ENCODE results near the gene FLT4. TPM values are rescaled to one million over a fixed set of nuclear protein-coding genes. Genes with fewer than 3 reads are reported as not detected.
"Not testable (repeated sequence)": the region's sequence is repeated elsewhere in the genome, so short reads cannot be mapped to it uniquely, and the experiment has no call there.

The FLT4 gene
- total RNA-seq, 1 experiment from 2014 or later, result 0.31 TPM

DNA sequence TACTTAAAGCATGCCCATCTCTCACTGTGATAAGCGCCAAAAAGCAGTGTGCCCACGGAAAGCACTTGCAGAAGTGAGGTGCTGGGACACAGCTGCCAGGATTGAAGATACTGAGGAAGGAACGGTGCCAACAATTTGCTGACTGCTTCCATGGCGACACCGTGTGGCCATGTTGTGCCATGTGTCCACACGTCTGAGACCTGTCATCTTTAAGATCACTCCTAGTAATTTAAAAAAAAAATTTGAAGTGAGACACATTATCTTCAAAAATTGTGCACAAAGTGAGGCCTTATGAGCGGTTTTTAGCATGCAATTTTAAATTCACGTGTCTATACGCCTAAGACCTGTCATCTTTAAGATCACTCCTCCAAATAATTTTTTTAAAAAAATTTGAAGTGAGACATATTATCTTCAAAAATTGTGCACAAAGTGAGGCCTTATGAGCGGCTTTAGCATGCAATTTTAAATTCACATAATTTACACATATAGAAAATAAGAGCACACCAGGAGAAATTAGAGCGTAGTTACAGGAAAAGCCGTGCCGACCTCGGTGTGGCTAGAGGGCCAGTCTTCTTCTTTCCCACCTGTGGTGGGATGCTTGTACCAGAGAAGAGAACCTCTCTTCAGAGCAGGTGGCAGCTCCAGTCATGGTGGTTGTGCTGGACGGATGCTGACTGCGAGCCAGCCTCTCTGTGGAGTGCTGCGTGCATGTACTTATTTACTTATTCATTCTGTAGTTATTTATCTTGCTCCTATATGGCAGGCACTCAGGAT is 21.4 kb upstream of the FLT4 start:
- peak; percentile 33 for DNase-seq (ENCODE audit: low read depth)

DNA sequence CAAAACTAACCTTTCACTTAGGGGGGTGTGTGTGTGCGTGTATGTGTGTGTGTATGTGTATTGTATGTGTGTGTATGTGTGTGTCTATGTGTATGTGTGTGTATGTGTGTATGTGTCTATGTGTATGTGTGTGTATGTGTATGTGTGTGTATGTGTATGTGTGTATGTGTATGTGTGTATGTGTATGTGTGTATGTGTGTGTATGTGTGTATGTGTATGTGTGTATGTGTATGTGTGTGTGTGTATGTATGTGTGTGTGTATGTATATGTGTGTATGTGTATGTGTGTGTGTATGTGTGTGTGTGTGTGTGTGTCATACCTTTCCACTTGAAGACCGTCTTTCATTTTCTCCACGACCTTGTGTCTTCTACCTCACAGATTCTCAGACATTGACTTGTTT is 20.8 kb upstream of the FLT4 start:
- DNase-seq (ENCODE audit: low read depth), result no peak

DNA sequence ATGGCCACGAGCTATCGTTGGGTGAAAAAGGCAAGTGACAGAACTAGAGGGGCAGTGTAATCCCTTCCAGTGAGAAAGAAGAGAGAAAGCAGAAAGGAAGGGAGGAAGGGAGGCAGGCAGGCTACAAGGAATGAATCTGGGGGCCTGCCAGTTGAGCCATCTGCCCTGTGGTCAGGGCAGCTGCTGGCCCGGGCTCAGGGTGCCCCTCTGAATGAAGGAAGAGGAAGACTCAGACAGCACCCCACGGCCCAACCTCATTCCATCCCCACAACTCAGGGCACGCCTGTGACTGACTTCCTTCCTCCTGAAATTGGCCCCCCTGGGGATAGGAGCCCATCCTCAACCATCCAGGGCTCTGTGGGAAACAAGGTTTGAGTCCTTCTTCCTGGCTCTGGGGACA is 20.3 kb upstream of the FLT4 start:
- DNase-seq (ENCODE audit: low read depth), result no peak

DNA sequence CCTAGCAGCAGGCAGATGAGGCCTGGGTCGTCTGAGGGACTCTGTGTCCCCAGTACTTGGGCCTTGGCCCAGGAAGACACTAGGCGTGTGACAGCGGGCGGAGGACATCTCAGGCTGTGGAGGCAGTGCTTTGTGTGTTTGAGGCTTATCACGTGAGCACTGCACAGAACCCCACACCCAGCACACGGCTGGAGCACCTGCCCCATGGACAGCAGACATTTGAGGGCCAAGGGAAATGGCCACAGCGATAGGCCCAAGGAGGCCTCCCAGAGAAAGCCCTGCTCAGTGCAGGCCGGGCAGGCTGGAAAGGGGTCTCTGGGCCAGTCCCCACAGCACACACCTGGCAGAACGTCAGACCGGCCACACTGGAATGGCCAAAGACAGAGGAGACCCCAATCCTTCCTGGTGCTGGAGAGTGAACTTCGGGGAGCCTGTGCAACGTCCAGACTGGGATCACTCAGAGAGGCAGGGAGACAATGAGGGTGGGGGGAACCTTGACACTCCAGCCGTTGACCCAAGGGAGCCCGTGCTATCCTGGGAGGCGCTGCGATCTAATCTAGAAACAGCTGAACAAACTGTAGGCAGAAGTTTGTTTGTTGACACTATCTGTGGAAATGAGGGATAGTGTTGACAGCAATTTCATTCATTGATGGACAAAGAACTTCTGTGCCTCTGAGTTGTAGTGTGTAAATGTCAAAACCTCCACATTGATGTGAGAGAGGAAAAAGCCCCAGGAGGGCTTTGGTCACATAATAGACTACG is 19.6 kb upstream of the FLT4 start:
- no peak for DNase-seq (ENCODE audit: low read depth)

DNA sequence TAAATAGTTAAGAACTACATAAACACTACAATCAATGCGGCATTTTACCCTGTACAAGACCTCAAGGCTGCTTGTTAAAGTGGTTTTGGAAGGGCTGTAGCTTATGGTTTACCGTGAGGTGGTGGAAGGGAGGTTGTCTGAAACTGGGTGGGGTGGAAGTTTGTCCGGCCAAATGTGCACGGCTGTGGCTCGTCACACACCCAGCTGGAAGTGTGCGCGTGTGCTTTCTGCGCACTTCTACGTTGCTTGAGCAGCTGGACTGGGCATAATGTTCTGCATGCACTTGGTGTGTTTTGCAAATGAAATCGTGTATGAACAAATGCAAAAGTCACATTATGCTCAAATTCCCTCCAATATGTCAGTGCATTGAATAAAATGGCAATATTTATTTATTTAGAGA is 17.4 kb upstream of the FLT4 start:
- DNase-seq (ENCODE audit: low read depth), result no peak

DNA sequence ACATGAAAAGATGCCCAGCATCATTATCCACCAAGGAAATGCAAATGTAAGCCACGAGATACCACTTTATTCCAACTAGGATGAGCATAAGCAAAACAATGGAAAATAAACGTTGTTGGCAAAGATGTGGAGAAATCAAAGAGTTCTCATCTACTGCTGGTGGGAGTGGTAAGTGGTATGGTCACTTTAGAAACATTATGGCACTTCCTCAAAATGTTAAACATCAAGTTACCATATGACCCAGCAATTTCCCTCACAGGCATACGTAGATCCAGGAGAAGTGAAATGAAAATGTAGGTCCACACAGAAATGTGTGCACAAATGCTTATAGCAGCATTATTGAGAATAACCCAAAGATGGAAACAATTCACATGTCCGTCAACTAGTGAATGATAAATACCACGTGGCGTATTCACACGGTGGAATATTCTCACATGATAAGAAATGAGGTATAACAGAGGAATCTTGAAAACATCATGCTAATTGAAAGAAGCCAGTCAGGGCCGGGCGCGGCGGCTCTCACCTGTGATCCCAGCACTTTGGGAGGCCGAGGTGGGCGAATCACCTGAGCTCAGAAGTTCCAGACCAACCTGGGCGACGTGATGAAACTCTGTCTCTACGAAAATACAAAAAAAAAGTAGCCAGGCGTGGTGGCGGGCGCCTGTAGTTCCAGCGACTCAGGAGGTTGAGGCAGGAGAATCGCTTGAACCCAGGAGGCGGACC is 16.4 kb upstream of the FLT4 start:
- DNase-seq (ENCODE audit: low read depth), result no peak

DNA sequence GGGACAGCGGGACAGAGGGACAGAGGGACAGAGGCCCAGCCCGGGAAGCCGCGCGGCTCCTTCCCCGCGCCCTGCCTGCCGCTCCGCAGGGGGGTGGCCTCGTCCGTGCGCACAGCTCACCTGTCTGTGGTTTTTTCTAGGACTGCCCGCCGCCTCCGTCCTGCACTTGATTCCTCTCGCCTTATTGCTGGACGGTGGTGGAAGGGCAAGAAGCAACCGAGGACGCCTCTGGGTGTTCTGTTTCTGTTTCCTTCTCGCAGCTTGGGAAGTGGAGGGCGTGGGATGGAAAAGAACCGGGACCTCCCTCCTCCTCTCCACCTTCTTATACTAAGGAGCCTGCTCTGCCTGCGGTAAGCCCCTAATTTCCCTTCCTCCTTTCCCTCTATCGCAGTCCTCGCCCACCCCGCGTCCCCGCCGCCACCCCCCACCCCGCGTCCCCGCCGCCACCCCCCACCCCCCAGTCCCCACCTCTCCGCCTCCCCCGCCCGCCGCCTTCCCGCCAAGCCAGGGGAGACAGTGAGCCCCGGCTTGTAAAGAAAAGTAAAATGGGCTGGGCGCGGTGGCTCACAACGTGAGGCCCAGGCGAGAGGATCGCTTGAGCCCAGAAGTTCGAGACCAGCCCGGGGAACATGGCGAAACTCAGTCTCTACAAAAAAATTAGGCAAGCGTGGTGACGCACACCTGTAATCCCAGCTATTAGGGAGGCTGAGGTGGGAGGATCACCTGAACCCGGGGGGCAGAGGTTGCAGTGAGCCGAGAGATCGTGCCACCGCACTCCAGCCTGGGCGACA is 9.6 kb upstream of the FLT4 start:
- no peak for DNase-seq (ENCODE audit: low read depth)

DNA sequence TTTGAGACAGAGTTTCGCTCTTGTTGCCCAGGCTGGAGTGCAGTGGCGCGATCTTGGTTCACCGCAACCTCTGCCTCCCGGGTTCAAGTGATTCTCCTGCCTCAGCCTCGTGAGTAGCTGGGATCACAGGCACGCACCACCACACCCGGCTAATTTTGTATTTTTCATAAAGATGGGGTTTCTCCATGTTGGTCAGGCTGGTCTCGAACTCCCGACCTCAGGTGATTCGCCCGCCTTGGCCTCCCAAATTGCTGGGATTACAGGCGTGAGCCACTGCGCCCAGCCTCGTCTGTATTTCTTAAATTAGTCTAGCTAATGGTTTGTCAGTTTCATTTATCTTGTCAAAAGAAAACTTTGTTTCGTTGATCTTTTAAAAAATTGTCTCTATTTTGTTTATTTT is 5.8 kb upstream of the FLT4 start:
- DNase-seq (ENCODE audit: low read depth), result not testable (repeated sequence)

DNA sequence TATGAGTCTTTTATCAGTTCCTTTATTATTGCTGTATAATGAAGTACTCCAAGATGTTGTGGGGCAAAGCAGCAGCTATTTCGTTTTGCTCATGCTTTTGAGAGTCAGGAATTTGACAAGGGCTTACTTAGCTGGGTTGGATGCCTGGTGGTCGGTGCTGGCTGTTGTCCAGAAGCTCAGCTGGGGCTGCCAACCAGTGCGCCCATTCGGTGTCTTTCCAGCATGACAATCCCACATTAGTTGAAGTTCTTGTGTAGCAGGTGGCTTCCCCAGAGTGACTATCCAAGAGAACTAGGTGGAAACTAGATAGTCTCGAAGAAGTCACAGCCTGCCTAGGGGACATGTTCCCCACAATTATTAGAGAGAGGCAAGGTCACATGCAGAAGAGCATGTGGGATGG is 3.4 kb upstream of the FLT4 start:
- DNase-seq (ENCODE audit: low read depth), result no peak

DNA sequence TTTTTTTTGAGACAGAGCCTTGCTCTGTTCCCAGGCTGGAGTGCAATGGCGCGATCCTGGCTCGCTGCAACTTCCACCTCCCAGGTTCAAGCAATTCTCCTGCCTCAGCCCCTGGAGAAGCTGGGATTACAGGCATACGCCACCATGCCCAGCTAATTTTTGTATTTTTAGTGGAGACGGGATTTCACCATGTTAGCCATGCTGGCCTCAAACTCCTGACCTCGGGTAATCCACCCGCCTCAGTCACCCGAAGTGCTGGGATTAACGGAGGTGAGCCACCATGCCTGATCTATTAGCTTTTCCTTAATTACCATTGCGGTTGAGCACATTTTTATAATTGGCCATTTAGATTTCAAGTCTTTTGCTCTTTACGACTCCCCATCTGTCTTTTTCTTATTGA is 2.9 kb upstream of the FLT4 start:
- DNase-seq (ENCODE audit: low read depth), result no peak

DNA sequence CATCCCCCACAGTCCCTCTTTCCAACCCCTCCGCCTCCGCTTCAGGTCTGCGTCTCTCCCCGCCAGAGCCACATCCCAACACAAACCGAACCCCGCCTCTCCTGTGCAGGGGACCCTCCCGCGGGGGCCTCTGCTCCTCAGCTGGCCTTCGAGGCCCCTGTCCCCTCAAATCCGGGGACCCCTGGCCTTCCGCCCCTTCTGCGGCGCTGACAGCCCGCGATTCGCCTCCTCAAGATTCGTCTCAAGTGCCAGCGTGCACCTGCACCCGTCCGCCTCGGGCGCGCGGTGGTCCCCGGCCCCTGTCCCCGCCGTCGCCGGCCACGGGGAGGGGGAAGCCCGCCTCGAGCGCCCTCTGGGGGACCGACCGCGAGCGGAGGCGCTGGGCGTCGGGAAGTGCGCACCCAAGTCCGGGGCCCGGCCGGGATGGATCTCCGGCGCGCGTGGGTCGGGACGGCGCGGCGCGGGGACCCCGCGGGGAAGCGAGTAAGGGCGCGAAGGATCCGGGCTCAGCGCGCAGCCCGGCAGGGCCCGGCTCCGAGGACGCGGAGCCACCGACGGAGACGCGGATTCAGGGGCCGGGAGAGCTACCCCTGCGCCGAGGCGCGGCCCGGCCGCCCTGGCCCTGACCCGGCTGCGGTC is 623 bp downstream of the FLT4 start:
- no peak for DNase-seq (ENCODE audit: low read depth)

DNA sequence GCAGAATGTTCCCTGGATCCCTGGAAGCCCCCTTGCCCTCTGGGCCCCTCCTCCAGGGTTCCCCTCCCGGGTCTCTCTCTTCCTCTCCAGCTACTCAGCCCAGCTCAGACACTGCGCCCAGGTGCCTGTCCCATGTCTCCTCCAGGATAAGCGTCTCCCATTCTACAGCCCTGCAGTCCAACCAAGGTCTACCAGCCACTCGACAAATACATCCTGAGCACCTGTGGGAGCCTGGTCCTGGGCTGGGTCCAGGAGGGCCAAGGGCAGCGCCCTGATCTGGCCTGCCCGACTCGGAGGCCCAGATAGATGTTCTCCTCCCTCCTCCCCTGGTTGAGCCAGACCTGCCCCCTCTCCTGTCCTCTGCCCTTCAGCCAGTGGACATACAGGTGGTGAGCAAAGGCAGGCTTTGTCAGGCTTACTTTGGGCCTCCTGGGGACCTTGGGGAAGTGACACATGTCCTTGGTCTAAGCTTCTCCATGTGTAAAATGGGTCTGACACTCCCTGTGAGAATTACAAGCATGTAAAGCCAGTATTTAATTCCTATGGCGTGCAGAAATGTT is 1.4 kb downstream of the FLT4 start:
- no peak for DNase-seq (ENCODE audit: low read depth)

DNA sequence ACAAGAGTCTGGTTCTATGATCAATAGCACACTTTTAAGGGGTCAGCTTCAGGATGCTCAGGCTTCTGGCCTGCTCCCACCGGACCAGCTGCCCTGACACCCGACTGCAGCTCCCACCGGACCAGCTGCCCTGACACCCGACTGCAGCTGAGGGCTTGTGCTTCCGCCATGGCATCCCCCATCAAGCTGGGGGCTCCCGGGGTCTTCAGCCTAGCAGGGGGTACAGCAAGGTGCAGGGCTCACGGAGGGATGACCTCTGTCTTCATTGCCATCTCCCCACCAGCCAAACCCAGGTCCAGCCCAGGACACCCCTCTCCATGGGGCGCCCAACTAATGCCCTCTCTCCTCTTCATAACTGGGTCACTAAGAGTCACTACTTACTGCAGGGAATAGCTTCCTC is 1.9 kb downstream of the FLT4 start:
- DNase-seq (ENCODE audit: low read depth), result no peak

DNA sequence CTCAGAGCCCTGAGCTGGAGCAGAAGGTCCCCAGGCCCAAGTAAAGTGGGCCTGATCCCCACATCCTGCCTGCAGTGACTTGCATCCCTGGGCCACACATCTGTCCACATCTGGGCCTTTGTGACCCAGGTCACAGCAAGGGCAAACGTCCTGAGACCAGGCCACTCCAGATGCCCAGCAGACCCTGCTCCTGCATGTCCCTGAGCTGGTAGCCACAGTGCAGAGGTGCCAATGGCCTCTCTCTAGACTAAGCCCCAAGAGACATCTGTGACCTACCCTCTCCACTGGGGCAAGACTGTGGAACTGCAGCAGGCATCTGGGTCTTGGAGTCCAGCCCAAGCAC is 2.5 kb downstream of the FLT4 start:
- no peak for DNase-seq (ENCODE audit: low read depth)

DNA sequence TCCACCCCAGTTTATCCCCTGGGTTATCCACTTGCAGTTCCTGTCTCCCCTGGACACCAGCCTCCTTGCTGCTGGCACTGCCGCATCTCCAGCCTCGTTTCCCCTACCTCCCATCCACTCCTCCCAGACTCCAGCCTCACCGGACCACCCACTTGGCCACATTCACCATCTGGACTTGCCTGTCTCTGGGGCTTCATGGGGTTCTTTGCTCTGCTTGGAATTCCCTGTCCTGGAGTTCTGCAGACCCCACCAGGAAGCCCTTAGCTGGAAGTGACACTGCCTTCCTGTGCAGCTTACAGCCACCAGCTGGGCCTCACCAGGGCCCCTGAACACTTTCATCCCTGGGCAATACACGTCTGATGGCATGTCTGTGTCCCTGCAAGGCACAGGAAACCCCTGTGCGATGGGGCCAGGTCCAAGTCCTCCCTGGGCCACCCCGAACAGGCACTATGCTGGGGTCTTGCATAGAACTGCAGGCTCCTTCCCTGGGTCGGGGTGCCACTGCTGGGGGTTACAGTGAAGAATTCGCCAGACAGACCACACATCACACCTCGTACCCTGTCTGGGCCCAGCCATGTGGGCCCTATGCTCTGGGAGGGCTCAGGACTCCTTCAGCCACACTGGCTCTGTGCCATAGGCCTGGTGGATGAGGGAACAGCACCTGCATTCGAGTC is 3.0 kb downstream of the FLT4 start:
- no peak for DNase-seq (ENCODE audit: low read depth)

DNA sequence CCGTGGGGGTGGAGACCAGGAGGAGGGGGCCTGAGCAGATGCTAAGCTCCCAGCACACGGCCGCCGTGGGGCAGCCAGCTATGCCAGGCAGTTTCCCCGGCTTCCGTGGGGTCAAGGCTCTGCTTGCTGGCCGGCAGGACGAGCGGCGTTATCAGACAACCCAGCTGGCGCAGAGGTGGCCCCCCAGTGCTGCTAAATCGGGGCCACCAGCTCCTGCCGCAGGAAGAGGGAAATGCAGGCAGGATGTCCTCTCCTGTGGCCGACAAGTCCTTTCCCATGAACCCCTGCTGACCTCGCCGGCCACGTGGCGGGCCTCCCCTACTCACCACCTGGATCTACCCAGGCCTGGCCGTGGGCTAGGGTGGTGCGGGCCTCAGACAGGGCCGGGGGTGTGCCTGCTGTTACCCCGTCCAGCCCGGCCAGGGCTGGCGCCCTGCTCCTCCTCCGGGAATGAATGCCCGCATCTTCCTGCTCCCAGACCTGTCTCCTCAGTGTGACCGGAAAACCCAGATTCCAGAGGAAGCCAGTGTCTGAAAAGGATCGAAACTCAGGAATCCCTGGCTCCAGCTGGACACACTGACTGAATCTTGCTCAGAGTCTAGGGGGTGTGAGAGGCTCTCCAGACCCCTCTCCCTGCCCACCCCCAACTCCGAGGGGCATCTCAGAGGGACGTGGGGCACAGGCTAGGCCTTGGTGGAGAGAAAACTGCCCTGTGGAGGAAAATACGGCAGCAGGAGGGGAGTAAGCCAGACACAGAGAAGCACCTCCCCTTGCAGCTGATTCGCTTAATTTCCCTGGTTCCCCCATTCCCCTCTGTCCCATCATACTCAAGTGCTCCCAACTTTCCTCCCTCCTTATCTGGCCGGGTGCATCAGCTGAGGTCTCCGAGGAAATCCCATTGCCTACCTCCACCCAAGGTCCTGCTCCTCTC is 3.9 kb downstream of the FLT4 start:
- no peak for DNase-seq (ENCODE audit: low read depth)

DNA sequence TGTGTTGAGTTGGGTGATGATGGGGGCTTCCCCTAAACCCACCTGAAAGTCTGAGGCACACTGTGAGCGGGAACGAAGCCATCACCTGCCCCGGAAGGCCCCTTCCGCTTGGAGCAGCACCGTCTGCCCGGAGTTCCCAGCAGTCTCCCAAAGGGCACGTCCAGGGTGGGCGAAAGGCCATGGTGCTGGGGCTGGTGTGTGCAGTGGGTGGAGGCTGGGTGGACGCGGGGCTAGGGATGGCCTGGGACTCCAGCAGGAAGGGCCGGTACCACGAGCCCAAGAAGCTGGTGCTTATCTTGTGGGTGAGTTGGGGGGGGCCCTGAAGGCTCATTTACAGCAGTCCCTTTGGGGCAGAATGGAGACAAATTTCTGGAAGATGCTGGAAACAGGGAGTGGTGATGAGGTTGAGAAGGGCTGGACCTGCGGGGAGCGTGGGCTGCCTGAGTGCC is 4.6 kb downstream of the FLT4 start:
- DNase-seq (ENCODE audit: low read depth), result no peak

DNA sequence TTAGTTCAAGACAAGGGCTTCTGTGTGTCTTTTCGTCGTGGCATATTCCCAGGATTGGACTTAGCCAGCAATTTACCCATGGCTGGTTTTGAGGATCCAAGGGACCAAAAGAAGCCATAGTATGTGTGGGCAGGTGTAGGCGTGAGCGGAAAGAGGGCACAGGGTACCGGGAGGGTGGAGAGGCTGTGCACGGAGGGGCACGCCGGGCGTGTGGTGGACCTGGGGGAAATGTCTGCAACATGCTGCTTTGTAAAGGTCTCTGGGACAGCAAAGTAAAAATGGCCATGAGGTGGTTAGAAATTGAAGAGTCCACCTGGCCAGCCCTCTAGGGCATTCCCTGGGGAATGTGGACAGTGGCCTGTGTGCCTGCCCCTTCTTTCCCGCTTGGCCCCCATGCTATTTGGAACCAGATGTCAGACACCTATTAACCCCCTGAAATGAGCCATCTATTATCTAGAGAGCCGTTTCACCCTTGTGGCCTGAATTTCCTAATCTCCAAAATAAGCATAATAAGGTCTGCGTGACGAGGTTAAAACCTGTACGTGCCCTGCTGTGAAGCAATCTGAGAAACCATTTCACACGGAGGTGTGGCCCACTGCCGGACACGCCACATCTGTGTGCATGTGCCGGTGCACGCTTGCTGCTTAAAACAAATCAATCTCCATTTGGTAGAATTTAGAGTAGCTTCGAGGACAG is 5.1 kb downstream of the FLT4 start:
- no peak for DNase-seq (ENCODE audit: low read depth)

Measured in HT1080 (cell line).